DND-41 (cell line): ENCODE results near the gene UVSSA.

Experiments used
- ATAC-seq: fragments of 200-7000 bp; cut with Tn5 transposase; 3 replicates; pipeline ENCODE4 v1.9.1; 2021; ENCODE audit warnings: low read depth; ENCODE audit not compliant: insufficient read depth
- DNase-seq: peaks from one replicate; pipeline ENCODE4 v3.0.0-alpha.2; 2020
- H2AFZ ChIP-seq: 2 replicates; pipeline ENCODE4 v1.6.0; 2012; ENCODE audit warnings: low read depth, low read length
- H3K27ac ChIP-seq: 2 replicates; pipeline ENCODE4 v1.5.1; 2012; ENCODE audit warnings: low read length, inconsistent platforms
- H3K27me3 ChIP-seq: fragments of 200-600 bp; sonication (generic); 2 replicates; pipeline ENCODE4 v1.6.0; 2012; ENCODE audit warnings: low read length, mild to moderate bottlenecking, inconsistent platforms; ENCODE audit not compliant: insufficient read depth, poor library complexity
- H3K36me3 ChIP-seq: 2 replicates; pipeline ENCODE4 v1.5.1; 2012; ENCODE audit warnings: low read length, inconsistent platforms; ENCODE audit not compliant: insufficient read depth
- H3K4me1 ChIP-seq: 2 replicates; pipeline ENCODE4 v1.5.1; 2012; ENCODE audit warnings: mild to moderate bottlenecking, low read length; ENCODE audit not compliant: insufficient read depth
- H3K4me2 ChIP-seq: 2 replicates; pipeline ENCODE4 v1.6.0; 2012; ENCODE audit warnings: mild to moderate bottlenecking, moderate library complexity, low read length, inconsistent platforms; ENCODE audit not compliant: insufficient read depth
- H3K4me3 ChIP-seq, 2 experiments: fragments of 200-600 bp in 1 of 2; shearing (Covaris generic) in 1 of 2; 2 replicates each; pipeline ENCODE4 v1.5.1; 2012 to 2016; ENCODE audit warnings: inconsistent platforms in 2 of 2, low read length in 2 of 2, mild to moderate bottlenecking in 2 of 2, low read depth in 1 of 2, moderate library complexity in 1 of 2
- H3K79me2 ChIP-seq: 2 replicates; pipeline ENCODE4 v1.6.0; 2012; ENCODE audit warnings: low read length, inconsistent platforms; ENCODE audit not compliant: insufficient read depth
- H3K9ac ChIP-seq: 2 replicates; pipeline ENCODE4 v1.6.0; 2012; ENCODE audit warnings: low read depth, mild to moderate bottlenecking, inconsistent platforms, low read length, moderate library complexity
- H3K9me3 ChIP-seq: 2 replicates; pipeline ENCODE4 v1.5.1; 2012; ENCODE audit warnings: low read length, moderate library complexity, mild to moderate bottlenecking, inconsistent platforms; ENCODE audit not compliant: insufficient read depth, severe bottlenecking
- H4K20me1 ChIP-seq: 2 replicates; pipeline ENCODE4 v1.6.0; 2012; ENCODE audit warnings: low read length; ENCODE audit not compliant: insufficient read depth
- CTCF ChIP-seq: IDR thresholded peaks from 2 replicates; pipeline ENCODE4 v1.5.1; 2012; ENCODE audit warnings: borderline replicate concordance, low read length, moderate library complexity, mild to moderate bottlenecking; ENCODE audit not compliant: poor library complexity, severe bottlenecking; ENCODE audit errors: extremely low read depth
- EZH2 ChIP-seq: IDR thresholded peaks from 3 replicates; pipeline ENCODE4 v1.6.1; 2012; ENCODE audit warnings: borderline replicate concordance, low read depth, mild to moderate bottlenecking, moderate library complexity, low read length, inconsistent platforms; ENCODE audit not compliant: severe bottlenecking

Gene UVSSA

DNA sequence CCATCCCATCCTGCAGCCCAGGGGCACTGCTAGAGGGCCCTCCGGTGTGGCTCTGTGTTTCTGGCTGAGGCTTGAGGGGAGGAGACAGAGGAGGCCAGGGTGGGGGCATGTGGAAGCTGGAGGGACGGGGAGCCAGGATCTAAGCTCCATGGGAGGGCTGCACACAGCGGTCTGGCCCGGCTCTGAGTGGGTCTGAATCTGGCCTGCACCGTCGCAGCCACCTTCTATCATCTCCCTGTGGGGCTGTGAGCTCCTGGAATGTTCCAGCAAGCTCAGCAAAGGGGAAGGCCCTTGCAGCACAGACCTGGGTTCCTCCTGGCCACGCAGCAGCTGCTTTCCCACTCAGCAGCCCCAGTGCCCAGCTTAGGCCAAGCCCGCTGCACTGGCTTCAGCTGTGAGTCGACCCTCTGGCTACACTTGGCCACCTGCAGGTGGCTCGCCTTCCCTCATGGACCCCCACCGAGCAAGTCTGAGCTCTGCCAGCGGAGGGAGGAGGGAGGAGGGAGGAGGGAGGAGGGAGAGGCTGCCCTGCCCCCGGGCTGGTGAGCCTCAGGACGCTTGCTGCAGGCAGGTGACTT, 53.9 kb downstream of the UVSSA start:
- TF ChIP-seq CTCF, result no peak
- no peak for TF ChIP-seq EZH2
- no peak overlapping the region for H3K9ac ChIP-seq
- no peaks in the 10 kb centered on the region for H3K79me2 ChIP-seq
- no peak for ATAC-seq
- DNase-seq, result no peak
- no peak overlapping the region for H2AFZ ChIP-seq
- H4K20me1 ChIP-seq, result no peaks in the 10 kb centered on the region
- H3K27me3 ChIP-seq, result no peaks in the 10 kb centered on the region
- H3K9me3 ChIP-seq, result peaks cover 52% of the 10 kb centered on the region
- no peak overlapping the region for H3K4me2 ChIP-seq
- no peak overlapping the region for H3K4me3 ChIP-seq
- no peaks in the 10 kb centered on the region for H3K4me1 ChIP-seq
- H3K36me3 ChIP-seq, result no peaks in the 10 kb centered on the region
- H3K27ac ChIP-seq, result no peak overlapping the region

GRCh38 chr4:1401409-1402020, 54.5 kb downstream of the UVSSA start:
- no peak overlapping the region for H3K4me3 ChIP-seq
- H3K36me3 ChIP-seq, result no peaks in the 10 kb centered on the region
- DNase-seq (no peak), ATAC-seq (no peak)
- peaks cover 46% of the 10 kb centered on the region for H3K9me3 ChIP-seq
- H3K9ac ChIP-seq, result no peak overlapping the region
- H2AFZ ChIP-seq, result no peak overlapping the region
- no peaks in the 10 kb centered on the region for H3K4me1 ChIP-seq
- H3K27ac ChIP-seq, result no peak overlapping the region
- H3K4me2 ChIP-seq, result no peak overlapping the region
- no peaks in the 10 kb centered on the region for H3K79me2 ChIP-seq
- TF ChIP-seq CTCF (no peak), EZH2 (no peak)
- no peaks in the 10 kb centered on the region for H3K27me3 ChIP-seq
- no peaks in the 10 kb centered on the region for H4K20me1 ChIP-seq

- H3K4me2 ChIP-seq, result no peak overlapping the region
- no peaks in the 10 kb centered on the region for H3K79me2 ChIP-seq
- peaks cover 40% of the 10 kb centered on the region for H3K9me3 ChIP-seq
- H2AFZ ChIP-seq, result no peak overlapping the region
- no peaks in the 10 kb centered on the region for H3K36me3 ChIP-seq
- ATAC-seq (no peak), DNase-seq (no peak)
- no peaks in the 10 kb centered on the region for H3K4me1 ChIP-seq
- no peak overlapping the region for H3K27ac ChIP-seq
- H4K20me1 ChIP-seq, result no peaks in the 10 kb centered on the region
- TF ChIP-seq CTCF, result no peak
- TF ChIP-seq EZH2, result no peak
- no peak overlapping the region for H3K9ac ChIP-seq
- H3K27me3 ChIP-seq, result no peaks in the 10 kb centered on the region
- H3K4me3 ChIP-seq, result no peak overlapping the region
Observed at GRCh38 chr4:1402021-1402515, 55.1 kb downstream of the UVSSA start.

DNA sequence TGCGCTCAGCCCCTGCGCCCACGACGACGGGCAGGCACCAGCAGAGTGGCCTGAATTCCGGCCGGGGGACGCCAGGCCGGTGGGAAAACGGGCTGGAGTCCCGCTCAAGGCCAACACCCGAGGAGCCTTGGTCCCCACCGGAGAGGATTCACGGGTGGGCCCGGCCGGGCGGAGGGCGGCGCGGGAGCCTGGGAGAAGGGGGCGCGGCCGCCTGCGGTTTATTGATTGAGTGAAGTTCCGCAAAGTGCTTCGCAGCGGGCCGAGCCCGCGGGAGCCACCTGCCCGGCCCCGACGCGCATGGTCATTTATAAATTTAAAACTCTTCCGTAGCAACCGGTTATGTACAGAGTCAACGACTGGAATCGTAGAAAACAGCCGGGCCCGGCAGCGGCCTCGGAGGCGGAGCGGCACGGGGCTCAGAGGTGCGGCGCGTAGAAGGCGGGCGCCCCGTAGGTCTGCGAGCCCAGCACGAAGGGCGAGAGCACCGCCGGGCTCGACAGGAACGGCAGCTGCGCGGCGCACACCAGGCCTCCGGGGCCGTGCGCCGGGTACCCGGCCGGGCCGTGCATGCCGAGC, 55.6 kb downstream of the UVSSA start:
- no peak overlapping the region for H3K4me3 ChIP-seq
- H4K20me1 ChIP-seq, result no peaks in the 10 kb centered on the region
- H3K9me3 ChIP-seq, result peaks cover 38% of the 10 kb centered on the region
- H3K36me3 ChIP-seq, result no peaks in the 10 kb centered on the region
- H2AFZ ChIP-seq, result no peak overlapping the region
- DNase-seq (no peak), ATAC-seq (no peak)
- H3K27ac ChIP-seq, result no peak overlapping the region
- TF ChIP-seq CTCF (no peak), EZH2 (no peak)
- H3K27me3 ChIP-seq, result no peaks in the 10 kb centered on the region
- no peaks in the 10 kb centered on the region for H3K4me1 ChIP-seq
- no peak overlapping the region for H3K9ac ChIP-seq
- H3K79me2 ChIP-seq, result no peaks in the 10 kb centered on the region
- H3K4me2 ChIP-seq, result no peak overlapping the region
